Measurements from ENCODE around the gene ELMO1.

ELMO1 gene

GRCh38 chr7:37475646-37476045, 27.0 kb upstream of the ELMO1 start:
- Histone ChIP-seq H3K36me3 (ENCODE audit: low read depth) (no peaks in the 10 kb centered on the region), H3K27me3 (ENCODE audit: insufficient read depth, poor library complexity, severe bottlenecking) (no peaks in the 10 kb centered on the region), H3K9me3 (ENCODE audit: severe bottlenecking) (no peaks in the 10 kb centered on the region), H3K4me1 (ENCODE audit: insufficient read depth, poor library complexity, severe bottlenecking) (no peaks in the 10 kb centered on the region), H3K27ac (ENCODE audit: poor library complexity, severe bottlenecking) (no peak overlapping the region), H3K4me3 (ENCODE audit: severe bottlenecking) (no peak overlapping the region)
- no peak for ATAC-seq (ENCODE audit: low read depth)
- DNase-seq (ENCODE audit: low spot score): no peak
- no peak for TF ChIP-seq CTCF (IDR thresholded peaks at IDR 0.05; ENCODE audit: poor library complexity, severe bottlenecking)

- no peak for TF ChIP-seq CTCF (IDR thresholded peaks at IDR 0.05; ENCODE audit: poor library complexity, severe bottlenecking)
- H3K36me3 ChIP-seq (ENCODE audit: low read depth): no peaks in the 10 kb centered on the region
- H3K4me3 ChIP-seq (ENCODE audit: severe bottlenecking): no peak overlapping the region
- DNase-seq (ENCODE audit: low spot score): no peak
- no peaks in the 10 kb centered on the region for H3K27me3 ChIP-seq (ENCODE audit: insufficient read depth, poor library complexity, severe bottlenecking)
- ATAC-seq (ENCODE audit: low read depth): no peak
- H3K9me3 ChIP-seq (ENCODE audit: severe bottlenecking): no peaks in the 10 kb centered on the region
- no peaks in the 10 kb centered on the region for H3K4me1 ChIP-seq (ENCODE audit: insufficient read depth, poor library complexity, severe bottlenecking)
- no peak overlapping the region for H3K27ac ChIP-seq (ENCODE audit: poor library complexity, severe bottlenecking)
Measured at GRCh38 chr7:37471619-37472018, 23.0 kb upstream of the ELMO1 start.

GRCh38 chr7:37467002-37467401, 18.3 kb upstream of the ELMO1 start:
- no peaks in the 10 kb centered on the region for H3K36me3 ChIP-seq (ENCODE audit: low read depth)
- H3K4me3 ChIP-seq (ENCODE audit: severe bottlenecking): no peak overlapping the region
- DNase-seq (ENCODE audit: low spot score): no peak
- H3K27me3 ChIP-seq (ENCODE audit: insufficient read depth, poor library complexity, severe bottlenecking): no peaks in the 10 kb centered on the region
- no peak overlapping the region for H3K27ac ChIP-seq (ENCODE audit: poor library complexity, severe bottlenecking)
- no peaks in the 10 kb centered on the region for H3K9me3 ChIP-seq (ENCODE audit: severe bottlenecking)
- no peak for TF ChIP-seq CTCF (IDR thresholded peaks at IDR 0.05; ENCODE audit: poor library complexity, severe bottlenecking)
- ATAC-seq (ENCODE audit: low read depth): no peak
- H3K4me1 ChIP-seq (ENCODE audit: insufficient read depth, poor library complexity, severe bottlenecking): no peaks in the 10 kb centered on the region

- no peaks in the 10 kb centered on the region for H3K27me3 ChIP-seq (ENCODE audit: insufficient read depth, poor library complexity, severe bottlenecking)
- DNase-seq (ENCODE audit: low spot score) (no peak), ATAC-seq (ENCODE audit: low read depth) (no peak)
- no peaks in the 10 kb centered on the region for H3K4me1 ChIP-seq (ENCODE audit: insufficient read depth, poor library complexity, severe bottlenecking)
- H3K9me3 ChIP-seq (ENCODE audit: severe bottlenecking): no peaks in the 10 kb centered on the region
- H3K4me3 ChIP-seq (ENCODE audit: severe bottlenecking): no peak overlapping the region
- H3K27ac ChIP-seq (ENCODE audit: poor library complexity, severe bottlenecking): no peak overlapping the region
- TF ChIP-seq CTCF (IDR thresholded peaks at IDR 0.05; ENCODE audit: poor library complexity, severe bottlenecking): no peak
- H3K36me3 ChIP-seq (ENCODE audit: low read depth): no peaks in the 10 kb centered on the region
Measured at GRCh38 chr7:37462138-37462537, 13.5 kb upstream of the ELMO1 start.

GRCh38 chr7:37455081-37455480, 6.4 kb upstream of the ELMO1 start:
- DNase-seq (ENCODE audit: low spot score) (no peak), ATAC-seq (ENCODE audit: low read depth) (no peak)
- TF ChIP-seq CTCF (IDR thresholded peaks at IDR 0.05; ENCODE audit: poor library complexity, severe bottlenecking): no peak
- Histone ChIP-seq H3K27ac (ENCODE audit: poor library complexity, severe bottlenecking) (no peak overlapping the region), H3K36me3 (ENCODE audit: low read depth) (no peaks in the 10 kb centered on the region), H3K9me3 (ENCODE audit: severe bottlenecking) (no peaks in the 10 kb centered on the region), H3K4me1 (ENCODE audit: insufficient read depth, poor library complexity, severe bottlenecking) (no peaks in the 10 kb centered on the region), H3K4me3 (ENCODE audit: severe bottlenecking) (no peak overlapping the region), H3K27me3 (ENCODE audit: insufficient read depth, poor library complexity, severe bottlenecking) (peaks cover 5% of the 10 kb centered on the region)

Measured in RWPE2 (cell line).